ENCODE measurements around the gene LTBP1. TPM values are rescaled to one million over a fixed set of nuclear protein-coding genes. Genes with fewer than 3 reads are reported as not detected.
A peak's percentile ranks its signal among the peaks of the same experiment; 100 is the strongest.

Gene LTBP1
- total and polyA plus RNA-seq, 9 donors, result 13.5 to 117 (median 41.8) TPM

DNA sequence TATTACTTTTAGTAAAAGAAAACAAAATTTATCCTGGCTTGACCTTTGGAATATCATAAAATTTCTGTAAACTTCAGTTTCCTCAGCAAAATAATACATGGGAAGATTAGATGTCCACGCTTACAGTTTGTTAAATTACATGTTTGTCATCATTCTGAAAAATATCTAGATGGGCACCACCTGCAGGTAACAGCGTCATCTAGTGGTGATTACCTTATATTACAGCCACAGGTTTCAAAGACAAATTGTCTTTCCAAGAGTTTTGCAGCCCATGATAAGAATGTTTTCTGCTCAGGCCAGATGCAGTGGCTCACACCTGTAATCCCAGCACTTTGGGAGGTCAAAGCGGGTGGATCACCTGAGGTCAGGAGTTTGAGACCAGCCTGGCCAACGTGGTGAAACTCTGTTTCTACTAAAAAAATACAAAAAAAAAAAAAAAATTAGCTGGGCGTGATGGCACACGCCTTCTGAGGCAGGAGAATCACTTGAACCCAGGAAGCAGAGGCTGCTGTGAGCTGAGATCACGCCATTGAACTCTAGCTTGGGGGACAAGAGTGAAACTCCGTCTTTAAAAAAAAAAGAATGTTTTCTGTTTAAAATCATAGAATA is 433.4 kb downstream of the LTBP1 start:
- H3K36me3 ChIP-seq, result no peaks in the 10 kb centered on the region
- no peak for DNase-seq
- no peak overlapping the region for H3K27ac ChIP-seq
- H3K4me3 ChIP-seq, result no peak overlapping the region
- TF ChIP-seq POLR2A (IDR thresholded peaks at IDR 0.05), result no peak
- no peak for TF ChIP-seq EP300 (IDR thresholded peaks at IDR 0.05)
- TF ChIP-seq, protein P1, sequence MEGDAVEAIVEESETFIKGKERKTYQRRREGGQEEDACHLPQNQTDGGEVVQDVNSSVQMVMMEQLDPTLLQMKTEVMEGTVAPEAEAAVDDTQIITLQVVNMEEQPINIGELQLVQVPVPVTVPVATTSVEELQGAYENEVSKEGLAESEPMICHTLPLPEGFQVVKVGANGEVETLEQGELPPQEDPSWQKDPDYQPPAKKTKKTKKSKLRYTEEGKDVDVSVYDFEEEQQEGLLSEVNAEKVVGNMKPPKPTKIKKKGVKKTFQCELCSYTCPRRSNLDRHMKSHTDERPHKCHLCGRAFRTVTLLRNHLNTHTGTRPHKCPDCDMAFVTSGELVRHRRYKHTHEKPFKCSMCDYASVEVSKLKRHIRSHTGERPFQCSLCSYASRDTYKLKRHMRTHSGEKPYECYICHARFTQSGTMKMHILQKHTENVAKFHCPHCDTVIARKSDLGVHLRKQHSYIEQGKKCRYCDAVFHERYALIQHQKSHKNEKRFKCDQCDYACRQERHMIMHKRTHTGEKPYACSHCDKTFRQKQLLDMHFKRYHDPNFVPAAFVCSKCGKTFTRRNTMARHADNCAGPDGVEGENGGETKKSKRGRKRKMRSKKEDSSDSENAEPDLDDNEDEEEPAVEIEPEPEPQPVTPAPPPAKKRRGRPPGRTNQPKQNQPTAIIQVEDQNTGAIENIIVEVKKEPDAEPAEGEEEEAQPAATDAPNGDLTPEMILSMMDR (IDR thresholded peaks at IDR 0.05), result peak in 1 of 3 donors; percentile 19
- H3K9me3 ChIP-seq, result no peaks in the 10 kb centered on the region
- no peaks in the 10 kb centered on the region for H3K27me3 ChIP-seq
- 75 to 81% (median 80%) methylated on average over 8 of the region's 8 CpGs for WGBS, 3 donors
- no peaks in the 10 kb centered on the region for H3K4me1 ChIP-seq (ENCODE audit: insufficient read depth)
- intact Hi-C loops (cut with DNase I), result loop anchor here in 1 of 4 donors (10.0 kb wide), 1 partner anchor 205 kb away; no protein-coding TSS in a partner anchor

DNA sequence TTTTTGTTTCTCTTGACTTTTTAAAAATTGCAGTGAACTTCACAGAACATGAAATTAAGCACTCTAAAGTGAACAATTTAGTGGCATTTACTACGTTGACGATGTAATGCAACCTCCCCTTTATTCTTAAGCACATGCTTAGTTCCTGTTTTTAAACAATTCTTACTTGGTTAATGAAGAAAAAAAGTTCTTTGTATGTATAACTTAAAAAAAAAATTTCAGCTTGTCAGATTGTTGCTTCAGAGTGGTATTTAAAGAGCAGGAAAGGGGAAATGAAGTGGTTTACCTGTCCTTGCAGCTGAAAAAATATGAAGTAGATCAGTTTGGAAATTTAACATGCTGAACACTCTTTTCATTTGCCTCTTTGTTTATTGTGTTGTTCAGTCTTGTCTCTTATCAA is 434.0 kb downstream of the LTBP1 start:
- Histone ChIP-seq H3K4me3 (no peak overlapping the region), H3K27me3 (no peaks in the 10 kb centered on the region), H3K4me1 (ENCODE audit: insufficient read depth) (no peaks in the 10 kb centered on the region), H3K36me3 (no peaks in the 10 kb centered on the region), H3K9me3 (no peaks in the 10 kb centered on the region), H3K27ac (no peak overlapping the region)
- WGBS, 3 donors, result 79 to 90% (median 79%) methylated on average over 2 of the region's 2 CpGs
- DNase-seq, result no peak
- intact Hi-C loops (cut with DNase I), result loop anchor here in 1 of 4 donors (10.0 kb wide), 1 partner anchor 204 kb away; no protein-coding TSS in a partner anchor
- TF ChIP-seq, protein P1 (IDR thresholded peaks at IDR 0.05), result no peak
- TF ChIP-seq EP300 (IDR thresholded peaks at IDR 0.05), result no peak
- TF ChIP-seq POLR2A (IDR thresholded peaks at IDR 0.05), result no peak

DNA sequence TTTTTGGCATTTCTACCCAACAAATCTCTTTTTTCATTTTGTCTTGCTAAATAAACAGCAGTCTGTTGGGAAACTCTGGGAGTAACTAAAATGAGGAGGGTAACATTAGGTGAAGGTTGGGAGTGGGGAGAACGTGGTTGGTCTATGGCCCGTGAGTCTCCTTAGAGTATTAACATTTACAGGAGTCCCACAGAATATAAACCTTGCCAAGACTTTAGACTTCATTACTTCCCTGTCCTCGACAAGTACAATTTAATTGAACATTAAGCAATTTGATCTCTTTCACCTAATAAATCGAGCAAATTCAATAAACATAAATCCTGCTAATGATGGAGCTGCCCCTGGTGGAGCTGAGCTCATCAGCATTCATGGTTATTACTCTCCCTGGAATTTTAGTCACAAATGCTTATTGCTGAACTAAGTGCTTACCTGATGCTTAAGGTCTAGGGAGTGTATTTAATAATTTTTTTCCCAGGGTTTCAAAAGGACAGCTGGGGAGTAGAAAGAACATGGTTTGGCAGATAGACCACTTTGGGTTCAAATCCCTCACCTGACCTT is 434.6 kb downstream of the LTBP1 start:
- intact Hi-C loops (cut with DNase I), result loop anchor here in 1 of 4 donors (10.0 kb wide), 1 partner anchor 203 kb away; no protein-coding TSS in a partner anchor
- TF ChIP-seq EP300 (IDR thresholded peaks at IDR 0.05), result no peak
- TF ChIP-seq POLR2A (IDR thresholded peaks at IDR 0.05), result no peak
- TF ChIP-seq, protein P1 (IDR thresholded peaks at IDR 0.05), result no peak
- H3K27ac ChIP-seq, result no peak overlapping the region

DNA sequence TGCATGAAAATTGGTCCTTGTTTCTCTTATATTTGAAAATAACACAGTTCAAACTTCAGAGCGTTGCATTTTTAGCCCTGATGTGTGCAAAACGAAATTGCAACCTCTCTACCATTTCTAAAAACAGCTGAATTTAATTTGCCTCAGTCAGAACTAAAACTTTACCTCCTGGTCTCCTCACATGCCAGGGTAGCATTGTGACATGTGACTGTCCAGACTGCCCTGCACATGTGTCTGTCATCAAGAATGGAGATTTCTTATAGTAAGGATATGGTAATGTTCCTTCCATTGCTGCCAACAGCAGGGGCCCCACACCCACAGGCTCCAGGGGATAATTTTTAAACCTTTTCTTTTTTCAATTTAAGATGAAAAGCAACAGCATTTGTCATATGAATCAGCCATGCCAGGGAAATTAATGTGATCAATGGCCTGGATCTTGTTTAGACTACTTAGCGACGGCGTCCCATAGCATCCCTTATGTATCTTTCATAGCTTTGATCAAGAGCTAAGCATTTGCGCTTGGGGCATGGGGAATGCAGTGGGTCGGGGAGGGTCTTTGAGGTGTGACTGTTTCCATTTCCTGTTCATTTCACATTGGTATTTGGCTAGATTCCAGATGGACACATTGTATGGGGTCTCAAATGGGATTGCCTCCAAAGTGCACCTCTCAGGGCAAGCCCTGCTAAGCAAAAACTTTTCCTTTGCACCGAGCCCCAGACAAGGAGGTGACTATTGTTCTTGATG is 437.3 kb downstream of the LTBP1 start:
- Histone ChIP-seq H3K27ac (no peak overlapping the region), H3K27me3 (no peaks in the 10 kb centered on the region), H3K4me3 (no peak overlapping the region), H3K36me3 (no peaks in the 10 kb centered on the region), H3K9me3 (no peaks in the 10 kb centered on the region), H3K4me1 (ENCODE audit: insufficient read depth) (peaks cover 4% of the 10 kb centered on the region)
- no peak for DNase-seq
- 91 to 92% (median 92%) methylated on average over 8 of the region's 8 CpGs for WGBS, 3 donors
- TF ChIP-seq, protein P1 (IDR thresholded peaks at IDR 0.05), result no peak
- TF ChIP-seq POLR2A (IDR thresholded peaks at IDR 0.05) (no peak), EP300 (IDR thresholded peaks at IDR 0.05) (no peak)
- intact Hi-C loops (cut with DNase I), result loop anchor here in 1 of 4 donors (10.0 kb wide), 1 partner anchor 201 kb away; no protein-coding TSS in a partner anchor

More for the DNA sequence above, 434.6 kb downstream of the LTBP1 start:
- Histone ChIP-seq H3K27me3 (no peaks in the 10 kb centered on the region), H3K4me3 (no peak overlapping the region), H3K9me3 (no peaks in the 10 kb centered on the region), H3K4me1 (ENCODE audit: insufficient read depth) (no peaks in the 10 kb centered on the region), H3K36me3 (no peaks in the 10 kb centered on the region)
- no peak for DNase-seq
- 75 to 81% (median 80%) methylated on average over 4 of the region's 4 CpGs for WGBS, 3 donors

All from ovary (tissue), 9 donors.